OCI-LY7 (cell line): ENCODE results near the gene TTC28.
"Not testable (repeated sequence)": the region's sequence is repeated elsewhere in the genome, so short reads cannot be mapped to it uniquely, and the experiment has no call there.

Experiments
- CTCF ChIP-seq: fragments of 200-600 bp; sonication (generic); conservative IDR thresholded peaks from 2 replicates; pipeline ENCODE4 v1.5.1; 2014; ENCODE audit warnings: mild to moderate bottlenecking, antibody characterized with exemption, low read length, moderate library complexity, mixed read lengths
- EZH2phosphoT487 ChIP-seq: fragments of 200-600 bp; sonication (generic); IDR thresholded peaks from 2 replicates; pipeline ENCODE4 v1.6.1; 2018; ENCODE audit warnings: low read depth, borderline replicate concordance, mild to moderate bottlenecking, mixed run types, antibody characterized with exemption, low read length, moderate library complexity, mixed read lengths

GRCh38 chr22:28568974-28569373 is 110.7 kb downstream of the TTC28 start:
- not testable (repeated sequence) for TF ChIP-seq CTCF, EZH2phosphoT487
